Loucy (cell line): ENCODE results near the gene PCED1B.
A peak's percentile ranks its signal among the peaks of the same experiment; 100 is the strongest.

Experiments used
- H2AFZ ChIP-seq: fragments of 200-600 bp; sonication (generic); 2 replicates; pipeline ENCODE4 v1.6.0; 2016; ENCODE audit warnings: antibody characterized with exemption, mild to moderate bottlenecking, low read length, moderate library complexity
- H3F3A ChIP-seq: fragments of 200-600 bp; 2 replicates; pipeline ENCODE4 v1.6.0; 2016; ENCODE audit warnings: antibody characterized with exemption, low read depth, mild to moderate bottlenecking
- H3K27me3 ChIP-seq: fragments of 200-600 bp; sonication (generic); 2 replicates; pipeline ENCODE4 v1.6.1; 2014; ENCODE audit warnings: low read length, mild to moderate bottlenecking; ENCODE audit not compliant: insufficient read depth, poor library complexity, severe bottlenecking
- H3K36me3 ChIP-seq: fragments of 200-600 bp; sonication (generic); 2 replicates; pipeline ENCODE4 v1.6.1; 2016; ENCODE audit warnings: low read length; ENCODE audit not compliant: insufficient read depth
- H3K4me1 ChIP-seq: fragments of 200-600 bp; sonication (generic); 2 replicates; pipeline ENCODE4 v1.5.1; 2014; ENCODE audit warnings: low read length, mild to moderate bottlenecking; ENCODE audit not compliant: insufficient read depth, poor library complexity, severe bottlenecking
- H3K4me2 ChIP-seq: fragments of 200-600 bp; sonication (generic); 2 replicates; pipeline ENCODE4 v1.6.0; 2014; ENCODE audit warnings: antibody characterized with exemption, low read length, low read depth, mild to moderate bottlenecking; ENCODE audit not compliant: poor library complexity, severe bottlenecking
- H3K4me3 ChIP-seq: fragments of 200-600 bp; sonication (generic); 2 replicates; pipeline ENCODE4 v1.5.1; 2014; ENCODE audit warnings: low read length, mild to moderate bottlenecking, mixed read lengths; ENCODE audit not compliant: poor library complexity, severe bottlenecking
- H3K79me2 ChIP-seq: fragments of 200-600 bp; sonication (generic); 2 replicates; pipeline ENCODE4 v1.6.1; 2014; ENCODE audit warnings: low read length; ENCODE audit not compliant: insufficient read depth
- H3K9ac ChIP-seq: fragments of 200-600 bp; sonication (generic); 2 replicates; pipeline ENCODE4 v1.6.0; 2014; ENCODE audit warnings: mild to moderate bottlenecking, low read depth, low read length, moderate library complexity; ENCODE audit not compliant: poor library complexity, severe bottlenecking
- H3K9me2 ChIP-seq: fragments of 200-600 bp; sonication (generic); replicated peaks from 2 replicates; pipeline ENCODE4 v1.6.1; 2016; ENCODE audit warnings: low read depth, low read length, mixed read lengths
- H3K9me3 ChIP-seq: fragments of 200-600 bp; sonication (generic); 2 replicates; pipeline ENCODE4 v1.6.1; 2014; ENCODE audit warnings: mild to moderate bottlenecking, antibody characterized with exemption, low read length, low read depth; ENCODE audit not compliant: insufficient read depth
- H4K20me1 ChIP-seq: fragments of 200-600 bp; sonication (generic); 2 replicates; pipeline ENCODE4 v1.6.0; 2014; ENCODE audit warnings: antibody characterized with exemption, low read length, mild to moderate bottlenecking; ENCODE audit not compliant: insufficient read depth, poor library complexity, severe bottlenecking
- EZH2phosphoT487 ChIP-seq: fragments of 200-600 bp; IDR thresholded peaks from 2 replicates; pipeline ENCODE4 v1.6.1; 2018; ENCODE audit warnings: antibody characterized with exemption, mild to moderate bottlenecking, moderate library complexity, borderline replicate concordance
- TF ChIP-seq, protein P1 (sequence below): fragments of 200-600 bp; sonication (generic); conservative IDR thresholded peaks from 2 replicates; pipeline ENCODE4 v1.5.1; 2014; ENCODE audit warnings: mild to moderate bottlenecking, antibody characterized with exemption, low read length

The PCED1B gene

DNA sequence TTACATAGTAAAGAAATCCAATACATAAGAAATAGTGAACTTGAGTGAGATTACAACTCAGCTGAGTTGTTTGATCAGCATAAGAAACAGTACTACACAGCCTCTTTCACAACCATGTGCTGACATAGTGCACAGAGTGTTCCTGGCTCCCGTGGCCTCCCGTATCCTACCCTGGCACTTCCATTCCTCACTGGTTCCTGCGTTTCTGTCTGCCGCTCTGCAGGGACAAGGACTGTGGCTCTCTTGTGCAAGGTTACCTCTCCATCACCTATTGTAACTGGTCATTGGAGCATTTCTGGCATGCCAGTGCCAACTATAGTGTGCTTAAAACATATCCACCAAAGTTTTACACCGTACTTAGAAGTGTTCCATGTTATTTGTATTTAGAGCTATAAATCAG, 46.3 kb upstream of the PCED1B start:
- Histone ChIP-seq H3K9ac (no peak overlapping the region), H3K27me3 (no peaks in the 10 kb centered on the region), H3K4me1 (no peaks in the 10 kb centered on the region), H3K79me2 (no peaks in the 10 kb centered on the region), H3K9me2 (no peaks in the 10 kb centered on the region), H3K4me3 (no peak overlapping the region), H2AFZ (peak overlapping the region; percentile 11; the same call in 1 of the 2 replicates), H3F3A (no peaks in the 10 kb centered on the region), H3K36me3 (no peaks in the 10 kb centered on the region), H3K4me2 (no peak overlapping the region), H4K20me1 (no peaks in the 10 kb centered on the region), H3K9me3 (no peaks in the 10 kb centered on the region)
- TF ChIP-seq, protein P1, sequence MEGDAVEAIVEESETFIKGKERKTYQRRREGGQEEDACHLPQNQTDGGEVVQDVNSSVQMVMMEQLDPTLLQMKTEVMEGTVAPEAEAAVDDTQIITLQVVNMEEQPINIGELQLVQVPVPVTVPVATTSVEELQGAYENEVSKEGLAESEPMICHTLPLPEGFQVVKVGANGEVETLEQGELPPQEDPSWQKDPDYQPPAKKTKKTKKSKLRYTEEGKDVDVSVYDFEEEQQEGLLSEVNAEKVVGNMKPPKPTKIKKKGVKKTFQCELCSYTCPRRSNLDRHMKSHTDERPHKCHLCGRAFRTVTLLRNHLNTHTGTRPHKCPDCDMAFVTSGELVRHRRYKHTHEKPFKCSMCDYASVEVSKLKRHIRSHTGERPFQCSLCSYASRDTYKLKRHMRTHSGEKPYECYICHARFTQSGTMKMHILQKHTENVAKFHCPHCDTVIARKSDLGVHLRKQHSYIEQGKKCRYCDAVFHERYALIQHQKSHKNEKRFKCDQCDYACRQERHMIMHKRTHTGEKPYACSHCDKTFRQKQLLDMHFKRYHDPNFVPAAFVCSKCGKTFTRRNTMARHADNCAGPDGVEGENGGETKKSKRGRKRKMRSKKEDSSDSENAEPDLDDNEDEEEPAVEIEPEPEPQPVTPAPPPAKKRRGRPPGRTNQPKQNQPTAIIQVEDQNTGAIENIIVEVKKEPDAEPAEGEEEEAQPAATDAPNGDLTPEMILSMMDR = no peak
- no peak for TF ChIP-seq EZH2phosphoT487

DNA sequence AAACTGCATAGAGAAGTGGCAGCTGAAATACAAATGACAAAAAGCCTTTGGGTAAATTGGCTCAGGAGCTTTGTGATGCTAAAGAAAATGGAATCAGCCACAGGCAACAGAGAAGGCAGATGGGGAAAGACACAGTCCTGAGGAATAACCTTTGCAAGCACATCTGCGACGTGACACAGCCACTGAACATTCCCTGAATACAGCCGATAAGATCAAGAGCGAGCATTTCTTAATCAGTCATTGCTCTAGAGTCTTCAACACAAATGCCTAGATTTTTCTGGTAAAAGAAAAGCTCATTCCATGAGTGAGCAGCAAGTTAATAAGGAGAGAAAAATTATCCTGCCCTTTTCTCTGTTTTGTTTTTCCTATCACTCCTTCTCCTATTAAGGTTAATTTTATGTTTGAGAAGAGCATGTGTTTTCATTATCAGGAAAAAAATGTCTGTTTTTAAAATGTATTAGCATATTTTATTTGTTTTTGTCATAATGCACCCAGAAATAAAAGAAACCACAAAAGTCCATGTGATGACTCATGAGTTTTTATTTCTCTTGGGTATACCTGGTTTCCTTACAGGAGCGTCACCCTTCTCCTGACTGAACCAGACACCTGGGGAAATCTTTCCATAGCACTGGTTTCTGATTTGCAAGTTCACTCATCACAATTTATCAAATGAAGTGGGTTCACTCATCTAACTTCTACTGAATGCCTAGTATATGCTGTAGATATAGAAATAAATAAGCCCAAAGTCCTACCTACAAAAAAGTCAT, 45.4 kb upstream of the PCED1B start:
- no peaks in the 10 kb centered on the region for H3K27me3 ChIP-seq
- H4K20me1 ChIP-seq = no peaks in the 10 kb centered on the region
- no peak overlapping the region for H3K9ac ChIP-seq
- H3K9me3 ChIP-seq = no peaks in the 10 kb centered on the region
- no peaks in the 10 kb centered on the region for H3F3A ChIP-seq
- no peak overlapping the region for H2AFZ ChIP-seq
- no peak overlapping the region for H3K4me2 ChIP-seq
- H3K79me2 ChIP-seq = no peaks in the 10 kb centered on the region
- no peaks in the 10 kb centered on the region for H3K36me3 ChIP-seq
- no peaks in the 10 kb centered on the region for H3K4me1 ChIP-seq
- TF ChIP-seq EZH2phosphoT487 = no peak
- TF ChIP-seq, protein P1 = no peak
- H3K9me2 ChIP-seq = no peaks in the 10 kb centered on the region
- no peak overlapping the region for H3K4me3 ChIP-seq

DNA sequence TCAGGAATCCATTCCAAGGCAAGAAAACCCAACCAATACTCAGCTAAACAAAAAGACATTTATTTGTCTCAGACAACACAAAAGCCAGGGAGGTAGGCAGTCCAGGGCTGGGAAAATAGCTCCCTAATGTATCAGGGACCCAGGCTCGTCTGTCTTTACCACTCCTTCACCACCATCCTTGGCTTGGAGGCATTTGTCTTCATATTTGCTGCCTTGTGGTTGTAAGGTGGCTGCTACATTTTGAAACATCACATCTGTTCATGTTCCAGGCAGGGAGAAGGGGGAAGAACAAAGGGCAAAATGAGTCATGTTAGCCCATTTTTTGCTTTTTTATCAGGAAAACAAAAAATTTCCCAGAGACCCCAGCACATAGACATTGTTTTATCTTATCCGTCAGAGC, 44.8 kb upstream of the PCED1B start:
- Histone ChIP-seq H3K79me2 (no peaks in the 10 kb centered on the region), H3K4me3 (no peak overlapping the region), H3K4me1 (no peaks in the 10 kb centered on the region), H4K20me1 (no peaks in the 10 kb centered on the region), H3K36me3 (no peaks in the 10 kb centered on the region), H3K4me2 (no peak overlapping the region), H3F3A (no peaks in the 10 kb centered on the region), H3K9me3 (no peaks in the 10 kb centered on the region), H3K9ac (no peak overlapping the region), H3K9me2 (no peaks in the 10 kb centered on the region), H2AFZ (no peak overlapping the region), H3K27me3 (no peaks in the 10 kb centered on the region)
- TF ChIP-seq EZH2phosphoT487 = no peak
- TF ChIP-seq, protein P1 = no peak
